Hematopoietic multipotent progenitor cell treated with erythropoietin and hydrocortisone succinate and interleukin-3 and kit ligand, for 15 days (in vitro differentiated cells): Measurements from ENCODE around the gene SPANXN5.
"Not testable (repeated sequence)": the region's sequence is repeated elsewhere in the genome, so short reads cannot be mapped to it uniquely, and the experiment has no call there.

Experiments used
- DNase-seq: peaks from one replicate; pipeline ENCODE4 v3.0.0-alpha.2; 2015; ENCODE audit warnings: low spot score

The SPANXN5 gene

DNA sequence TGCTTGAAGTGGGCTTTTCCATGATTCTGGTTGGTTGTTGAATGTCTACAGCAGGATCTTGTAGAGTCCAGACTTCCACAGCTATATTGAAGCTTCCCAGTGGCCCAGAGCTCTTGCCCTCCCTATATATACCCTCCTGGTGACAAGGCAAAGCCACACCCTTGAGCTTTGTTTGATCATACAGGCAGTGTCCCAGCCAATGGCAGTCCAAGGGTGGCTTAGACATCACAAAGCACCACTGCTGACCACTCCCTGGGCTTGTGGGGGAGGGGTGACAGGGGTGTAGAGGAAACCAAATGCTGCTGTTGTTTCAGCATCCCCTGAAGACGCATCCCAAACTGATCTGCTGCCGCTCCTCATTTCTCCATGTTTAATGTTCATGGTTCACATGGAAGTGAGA is at the start of gene SPANXN5:
Gene SPANXN5 (minus strand): TSS at position 101 of the 400 bp plus-strand sequence. CDS start 79 bp downstream, at position 22.
- not testable (repeated sequence) for DNase-seq

DNA sequence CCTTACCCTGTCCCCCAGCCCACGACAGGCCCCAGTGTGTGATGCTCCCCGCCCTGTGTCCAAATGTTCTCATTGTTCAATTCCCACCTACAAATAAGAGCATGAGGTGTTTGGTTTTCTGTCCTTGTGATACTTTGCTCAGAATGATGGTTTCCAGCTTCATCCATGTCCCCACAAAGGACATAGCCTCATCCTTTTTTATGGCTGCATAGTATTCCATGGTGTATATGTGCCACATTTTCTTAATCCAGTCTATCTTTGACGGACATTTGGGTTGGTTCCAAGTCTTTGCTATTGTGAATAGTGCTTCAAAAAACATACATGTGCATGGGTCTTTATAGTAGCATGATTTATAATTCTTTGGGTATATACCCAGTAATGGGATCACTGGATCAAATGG is 46.4 kb upstream of the SPANXN5 start:
- DNase-seq = not testable (repeated sequence)

GRCh38 chrX:52839137-52839536 is 41.9 kb upstream of the SPANXN5 start:
- DNase-seq = no peak

DNA sequence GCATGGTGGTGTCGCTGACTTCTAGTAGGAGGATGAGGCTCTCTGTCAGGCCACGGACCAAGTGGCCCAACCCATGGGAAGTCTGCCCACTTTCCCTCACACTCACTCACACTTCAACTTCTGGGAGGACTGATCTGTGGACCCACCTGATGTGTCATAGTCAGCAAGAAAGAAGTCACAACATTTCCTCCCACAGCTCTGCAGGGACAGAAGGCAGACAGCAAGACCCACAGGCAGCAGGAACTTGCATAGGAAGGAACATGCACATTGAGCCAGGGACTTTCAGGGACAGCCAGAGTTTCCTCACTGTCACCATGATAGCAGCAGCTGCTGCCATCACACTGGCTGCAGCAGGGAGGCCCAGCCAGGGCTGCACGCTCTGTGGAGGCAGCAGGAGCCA is 33.3 kb upstream of the SPANXN5 start:
- no peak for DNase-seq

DNA sequence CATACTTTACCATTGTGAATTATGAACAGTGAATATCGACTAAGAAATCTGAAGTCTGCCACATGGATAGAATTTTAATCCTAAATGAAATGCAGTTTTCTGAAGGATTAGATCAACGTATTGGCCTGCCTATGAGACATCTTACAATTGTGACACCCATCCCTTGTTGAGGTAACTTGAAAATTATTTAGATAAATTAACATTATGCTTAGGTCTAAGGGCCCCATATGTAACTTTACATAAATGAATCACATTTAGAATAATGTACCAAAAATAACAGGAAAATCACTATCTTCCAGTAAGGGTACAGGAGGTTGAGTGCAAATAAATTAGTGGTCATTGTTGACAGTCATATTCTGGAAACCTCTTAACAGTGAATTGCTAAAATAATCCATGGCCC is 27.4 kb upstream of the SPANXN5 start:
- DNase-seq = no peak

DNA sequence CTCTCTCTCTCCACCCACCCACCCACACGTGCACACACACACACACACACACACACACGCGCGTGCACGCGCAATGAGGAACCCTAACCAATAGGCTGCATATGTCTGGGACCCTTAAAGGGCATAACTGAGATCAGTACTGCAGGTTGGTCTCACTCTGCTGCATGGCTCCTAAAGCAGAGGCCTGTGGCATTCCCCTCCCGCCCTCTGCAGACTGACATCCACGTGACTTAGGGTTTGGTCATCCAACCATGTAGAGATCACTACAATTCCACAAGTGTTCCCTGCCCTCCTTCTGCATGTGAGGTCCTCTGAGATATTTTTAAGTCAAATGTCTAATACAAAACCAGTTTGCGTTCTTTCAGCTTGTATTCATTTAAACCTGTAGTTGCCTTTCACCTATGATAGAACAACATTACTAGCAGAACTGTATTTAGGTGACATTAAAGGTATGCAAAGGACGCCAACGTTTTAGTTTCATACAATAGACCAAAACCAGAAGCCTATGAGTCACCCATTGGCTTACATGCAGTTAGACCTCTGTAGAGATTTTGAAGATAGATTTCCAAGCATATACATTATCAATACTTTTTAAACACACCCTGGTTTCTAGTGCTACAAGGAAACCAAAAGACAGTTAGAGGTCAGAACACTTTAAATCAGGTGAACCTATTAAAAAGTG is 24.0 kb upstream of the SPANXN5 start:
- no peak for DNase-seq

DNA sequence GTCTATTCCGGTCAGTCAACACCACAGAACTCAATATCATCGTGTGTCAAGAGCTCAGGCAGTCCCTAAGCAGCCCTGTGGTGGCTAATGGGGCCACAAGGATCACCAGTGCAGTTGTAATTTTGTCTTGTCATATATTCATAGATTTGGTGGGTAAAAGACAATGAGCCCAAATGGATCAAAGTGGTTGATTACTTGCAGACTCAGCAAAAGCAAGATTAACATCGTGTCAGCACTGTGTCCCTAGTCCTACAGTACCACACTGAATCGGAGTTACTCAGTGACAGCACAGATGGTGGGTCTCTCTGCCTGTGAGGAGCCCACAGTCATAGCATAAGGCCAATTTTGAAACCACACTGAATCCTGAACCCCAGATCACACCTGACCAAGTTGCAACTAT is 22.6 kb upstream of the SPANXN5 start:
- DNase-seq = no peak

DNA sequence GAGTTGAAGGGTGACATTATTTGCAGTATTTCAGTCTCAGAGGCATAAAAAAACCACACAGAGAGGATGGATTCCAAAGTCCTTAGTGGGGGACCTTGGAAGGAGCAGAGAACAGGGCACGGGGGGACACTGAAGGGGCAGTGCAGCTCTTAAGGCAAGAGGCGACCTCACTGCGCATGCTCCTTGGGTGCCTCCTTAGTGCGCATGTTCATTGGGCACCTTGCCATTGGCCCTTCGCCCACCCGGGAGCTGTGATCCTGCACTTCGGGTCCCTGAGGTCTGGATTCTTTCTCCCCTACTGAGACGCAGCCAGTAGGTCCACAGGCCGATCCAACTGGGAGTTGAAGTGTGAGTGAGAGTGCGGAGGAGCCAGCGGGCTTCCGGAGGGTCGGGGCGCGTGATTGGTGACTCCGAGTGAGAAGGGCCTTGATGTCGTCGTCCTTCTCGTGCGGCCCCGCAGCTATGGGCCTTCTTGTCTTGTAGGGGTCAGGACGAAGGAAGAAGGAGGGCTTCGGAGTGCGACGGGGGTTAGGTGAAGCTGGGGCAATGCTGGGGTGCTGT is 13.9 kb upstream of the SPANXN5 start, which contains the start of gene XAGE5:
Gene XAGE5 (plus strand): TSS at position 223 of the 561 bp plus-strand sequence. CDS start 1,280 bp downstream, outside the sequence.
- no peak for DNase-seq

DNA sequence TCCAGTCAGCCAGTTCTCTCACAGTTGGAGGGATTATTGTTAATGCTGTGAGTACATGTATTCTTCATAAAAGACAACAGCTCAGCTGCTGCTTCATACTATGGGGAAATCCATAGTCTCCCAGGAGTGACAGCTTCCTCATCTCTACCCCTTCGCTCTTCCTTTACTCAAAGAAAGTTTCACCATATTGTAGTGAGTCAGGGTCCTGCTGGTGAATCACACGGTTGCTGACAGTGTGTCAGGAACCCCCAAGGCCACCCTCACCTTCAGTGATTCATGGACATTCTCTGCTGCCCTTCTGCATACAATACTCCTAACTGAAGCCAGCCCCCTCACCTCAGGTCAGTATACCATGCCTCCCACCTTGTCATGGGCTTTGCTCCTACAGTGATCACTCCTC is 7.6 kb upstream of the SPANXN5 start:
- not testable (repeated sequence) for DNase-seq

- not testable (repeated sequence) for DNase-seq
Measured at GRCh38 chrX:52773504-52773903, 23.7 kb downstream of the SPANXN5 start.

- DNase-seq = not testable (repeated sequence)
Measured at GRCh38 chrX:52765983-52766382, 31.2 kb downstream of the SPANXN5 start.

- DNase-seq = not testable (repeated sequence)
Measured at GRCh38 chrX:52750952-52751351, 46.3 kb downstream of the SPANXN5 start, which contains the start of gene SSX2B. Gene SSX2B (plus strand): TSS chrX:52751252. CDS start chrX:52752681, 1,429 bp downstream.
